Fibroblast of mammary gland (primary cell): ENCODE measurements around the gene LRRC56.

ENCODE experiments used
- DNase-seq: peaks from one replicate; pipeline ENCODE4 v3.0.0-alpha.2; 2010; ENCODE audit warnings: low read depth
- H3K4me3 ChIP-seq: 2 replicates; pipeline ENCODE4 v1.5.1; 2011; ENCODE audit warnings: low read depth, mild to moderate bottlenecking, low read length, moderate library complexity; ENCODE audit not compliant: control insufficient read depth
- TF ChIP-seq, protein P1 (sequence below): conservative IDR thresholded peaks from 2 replicates; pipeline ENCODE4 v1.5.1; 2011; ENCODE audit warnings: low read depth, low read length, inconsistent platforms; ENCODE audit not compliant: control insufficient read depth, insufficient read depth

LRRC56 gene

DNA sequence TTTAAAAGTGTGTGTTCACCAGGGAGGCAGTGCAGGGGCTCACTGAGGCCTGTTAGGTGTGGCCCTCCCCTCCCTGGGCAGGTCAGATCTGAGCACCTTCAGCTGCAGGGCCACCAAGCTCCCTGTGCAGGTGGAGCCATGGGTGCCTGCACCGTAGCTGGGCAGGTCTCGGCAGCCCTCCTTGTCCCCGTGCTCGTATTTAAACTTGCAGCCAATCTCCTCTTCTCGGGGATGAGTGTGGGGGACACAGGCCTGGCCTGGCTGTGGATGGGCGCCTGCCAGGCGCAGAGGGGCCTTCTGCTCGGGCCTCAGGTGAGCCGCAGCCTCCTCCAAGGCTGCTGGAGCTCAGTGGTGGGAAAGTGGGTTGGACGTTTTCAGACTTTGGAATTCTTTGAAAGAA is 58.1 kb downstream of the LRRC56 start:
- no peak for DNase-seq
- TF ChIP-seq, protein P1, sequence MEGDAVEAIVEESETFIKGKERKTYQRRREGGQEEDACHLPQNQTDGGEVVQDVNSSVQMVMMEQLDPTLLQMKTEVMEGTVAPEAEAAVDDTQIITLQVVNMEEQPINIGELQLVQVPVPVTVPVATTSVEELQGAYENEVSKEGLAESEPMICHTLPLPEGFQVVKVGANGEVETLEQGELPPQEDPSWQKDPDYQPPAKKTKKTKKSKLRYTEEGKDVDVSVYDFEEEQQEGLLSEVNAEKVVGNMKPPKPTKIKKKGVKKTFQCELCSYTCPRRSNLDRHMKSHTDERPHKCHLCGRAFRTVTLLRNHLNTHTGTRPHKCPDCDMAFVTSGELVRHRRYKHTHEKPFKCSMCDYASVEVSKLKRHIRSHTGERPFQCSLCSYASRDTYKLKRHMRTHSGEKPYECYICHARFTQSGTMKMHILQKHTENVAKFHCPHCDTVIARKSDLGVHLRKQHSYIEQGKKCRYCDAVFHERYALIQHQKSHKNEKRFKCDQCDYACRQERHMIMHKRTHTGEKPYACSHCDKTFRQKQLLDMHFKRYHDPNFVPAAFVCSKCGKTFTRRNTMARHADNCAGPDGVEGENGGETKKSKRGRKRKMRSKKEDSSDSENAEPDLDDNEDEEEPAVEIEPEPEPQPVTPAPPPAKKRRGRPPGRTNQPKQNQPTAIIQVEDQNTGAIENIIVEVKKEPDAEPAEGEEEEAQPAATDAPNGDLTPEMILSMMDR = no peak
- no peak overlapping the region for H3K4me3 ChIP-seq

DNA sequence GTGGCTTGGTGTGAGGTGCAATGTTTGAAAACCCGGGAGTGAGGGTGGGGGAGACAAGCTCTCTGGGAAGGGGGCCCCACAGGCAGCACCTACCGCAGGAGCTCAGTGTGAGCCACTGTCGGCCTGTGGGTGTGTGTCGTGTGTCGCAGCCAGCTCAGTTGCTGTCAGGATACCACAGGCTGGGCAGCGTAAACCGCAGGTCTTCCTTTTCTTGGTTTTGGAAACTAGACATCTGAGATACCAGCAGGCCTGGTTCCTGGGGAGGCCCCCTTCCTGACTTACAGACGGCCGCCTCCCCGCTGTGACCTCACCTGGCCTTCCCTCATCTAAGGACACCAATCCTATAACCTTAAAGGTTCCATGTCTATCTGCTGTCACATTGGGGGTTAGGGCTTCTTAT is 59.0 kb downstream of the LRRC56 start:
- no peak overlapping the region for H3K4me3 ChIP-seq
- DNase-seq = no peak
- TF ChIP-seq, protein P1 = no peak

DNA sequence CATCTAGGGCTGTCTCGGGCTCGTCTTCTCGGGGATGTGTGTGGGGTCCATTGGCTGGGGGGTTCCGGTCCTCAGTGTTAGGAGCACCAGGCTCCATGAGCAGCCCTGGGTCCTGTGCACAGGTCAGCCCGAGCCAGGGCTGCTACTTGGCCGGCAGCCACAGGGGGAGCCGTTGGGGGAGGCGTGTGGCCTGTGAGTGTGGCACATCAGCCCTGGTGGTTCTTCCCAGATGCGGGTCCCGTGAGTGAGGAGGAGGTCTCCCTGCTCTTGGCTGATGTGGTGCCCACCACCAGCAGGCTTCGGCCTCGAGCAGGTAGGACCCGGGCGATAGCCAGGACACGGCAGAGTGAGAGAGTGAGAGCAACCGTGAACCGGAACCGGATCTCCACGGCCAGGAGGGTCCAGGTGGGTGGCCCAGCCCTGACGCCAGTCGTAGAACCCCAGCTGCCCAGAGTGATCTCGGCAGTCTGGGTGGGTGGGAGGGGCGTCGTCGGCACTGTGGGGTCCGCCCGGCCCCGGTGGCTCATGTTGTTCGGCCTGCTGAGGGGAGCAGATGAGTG is 59.9 kb downstream of the LRRC56 start:
- TF ChIP-seq, protein P1 = no peak
- no peak for DNase-seq
- H3K4me3 ChIP-seq = no peak overlapping the region

DNA sequence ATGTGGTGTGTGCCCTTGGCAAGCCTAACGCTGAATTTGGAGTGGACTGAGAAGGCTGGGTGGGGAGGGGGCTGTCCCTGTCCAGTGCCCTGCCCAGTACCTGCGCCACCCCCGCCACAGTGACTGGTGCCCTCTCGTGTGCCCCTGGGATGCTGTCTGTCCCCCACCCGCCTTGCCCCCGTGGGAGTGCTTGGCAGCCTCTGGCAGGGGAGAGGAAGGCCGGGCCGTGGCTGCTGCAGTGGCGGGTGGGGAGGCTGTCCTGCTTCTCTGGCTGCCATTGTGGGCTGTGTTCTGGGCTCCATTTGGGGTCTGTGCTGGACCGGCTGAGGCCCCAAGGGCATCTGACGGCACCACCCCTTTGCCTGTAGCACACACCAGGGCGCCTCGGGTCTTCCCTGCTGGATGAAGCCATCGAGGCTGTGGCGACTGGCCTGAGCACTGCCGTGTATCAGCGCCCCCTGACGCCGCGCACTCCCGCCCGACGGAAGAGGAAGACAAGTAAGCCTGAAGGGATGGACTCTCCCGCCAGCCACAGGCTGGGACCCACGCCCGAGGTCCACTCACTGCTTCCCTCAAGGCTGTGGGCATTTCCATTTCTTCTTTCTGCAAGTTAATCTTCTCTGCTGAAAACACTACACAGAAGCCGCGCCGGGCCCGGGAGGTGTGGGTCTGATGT is 60.8 kb downstream of the LRRC56 start:
- TF ChIP-seq, protein P1 = no peak
- DNase-seq = no peak
- no peak overlapping the region for H3K4me3 ChIP-seq

DNA sequence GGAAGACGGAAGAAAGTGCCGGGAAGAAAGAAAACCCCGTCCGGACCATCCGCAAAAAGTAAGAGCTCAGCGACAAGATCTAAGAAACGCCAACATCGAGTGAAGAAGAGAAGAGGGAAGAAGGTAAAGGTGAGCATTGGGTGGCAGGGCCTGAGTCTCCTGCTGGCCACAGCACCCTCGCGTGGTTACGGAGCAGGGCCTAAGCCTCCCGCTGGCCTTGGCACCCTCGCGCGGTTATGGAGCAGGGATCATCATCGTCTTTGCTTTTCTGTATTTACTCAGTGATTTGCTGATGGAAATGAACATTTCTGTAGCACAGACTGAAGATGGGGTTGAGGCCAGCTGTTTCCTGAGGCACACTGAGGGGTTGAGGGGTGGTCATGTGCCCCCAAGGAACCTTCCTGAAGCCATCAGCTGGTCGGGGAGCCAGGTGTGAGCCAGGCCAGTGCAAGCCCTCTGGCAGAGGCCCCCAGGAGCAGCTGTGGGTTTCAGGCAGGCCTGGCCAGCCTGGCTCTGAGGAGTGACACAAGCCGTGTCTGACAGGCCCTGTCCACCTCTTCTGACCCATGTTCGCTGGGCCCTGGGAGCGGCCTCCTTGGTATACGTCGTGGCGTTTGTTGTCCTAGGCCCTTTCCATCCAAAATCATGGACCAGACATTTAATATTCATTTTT is 64.4 kb downstream of the LRRC56 start:
- no peak overlapping the region for H3K4me3 ChIP-seq
- no peak for DNase-seq
- TF ChIP-seq, protein P1 = no peak

DNA sequence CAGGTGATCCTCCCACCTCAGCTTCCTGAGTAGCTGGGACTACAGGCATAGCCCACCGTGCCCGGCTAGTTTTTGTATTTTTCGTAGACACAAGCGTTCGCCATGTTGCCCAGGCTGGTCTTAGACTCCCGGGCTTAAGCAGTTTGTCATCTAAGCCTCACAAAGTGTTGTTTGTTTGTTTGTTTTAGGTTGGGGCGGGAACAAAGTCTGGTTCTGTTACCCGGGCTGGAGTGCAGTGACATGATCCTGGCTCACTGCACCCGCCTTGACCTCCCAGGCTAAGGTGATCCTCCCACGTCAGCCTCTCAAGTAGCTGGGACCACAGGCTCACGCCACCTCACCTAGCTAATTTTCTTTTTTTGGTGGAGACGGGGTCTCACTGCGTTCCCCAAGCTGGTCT is 65.8 kb downstream of the LRRC56 start:
- no peak for DNase-seq
- TF ChIP-seq, protein P1 = no peak
- H3K4me3 ChIP-seq = no peak overlapping the region
